ENCODE measurements around the gene ABI1. TPM values are rescaled to one million over a fixed set of nuclear protein-coding genes. Genes with fewer than 3 reads are reported as not detected.

The ABI1 gene
- polyA plus RNA-seq, 1 donor from 2014 or later, result 50.4 TPM

DNA sequence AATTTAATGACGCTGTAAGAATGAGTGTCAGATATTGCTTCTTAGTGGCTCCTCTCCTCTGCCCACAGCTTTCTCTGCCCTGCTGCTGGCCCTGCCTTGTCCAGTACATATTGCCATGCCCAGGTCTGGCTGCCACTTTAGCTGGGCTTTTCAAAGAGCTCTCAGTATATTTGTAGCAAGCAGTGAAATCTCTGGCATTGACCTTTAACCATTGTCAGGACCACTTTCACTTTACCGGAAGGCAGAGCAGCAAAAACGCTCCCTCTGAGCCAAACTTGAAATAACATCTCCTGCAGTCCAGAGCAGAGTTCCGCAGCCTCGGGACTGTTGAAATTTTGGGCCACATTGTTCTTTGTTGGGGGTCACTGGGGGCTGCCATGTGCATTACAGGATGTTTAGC is 149.4 kb downstream of the ABI1 start:
- no peaks in the 10 kb centered on the region for H3K36me3 ChIP-seq (ENCODE audit: insufficient read depth, low read length)
- no peaks in the 10 kb centered on the region for H3K79me2 ChIP-seq (replicated peaks; ENCODE audit: insufficient read depth, low read length)
- H4K20me1 ChIP-seq (ENCODE audit: insufficient read depth), result no peaks in the 10 kb centered on the region
- no peaks in the 10 kb centered on the region for H3F3A ChIP-seq (ENCODE audit: insufficient read depth, low read length, poor library complexity, severe bottlenecking)
- H3K9me3 ChIP-seq (ENCODE audit: low read length), result no peaks in the 10 kb centered on the region
- no peaks in the 10 kb centered on the region for H3K27me3 ChIP-seq (ENCODE audit: insufficient read depth, low read depth, low read length)
- H3K4me3 ChIP-seq (ENCODE audit: low read length), result no peak overlapping the region
- H3K9ac ChIP-seq (ENCODE audit: low read length), result no peak overlapping the region
- TF ChIP-seq CTCF (IDR thresholded peaks at IDR 0.05; ENCODE audit: poor library complexity, severe bottlenecking) (no peak), EZH2 (IDR thresholded peaks at IDR 0.05; ENCODE audit: borderline replicate concordance, insufficient read depth, low read length, poor library complexity, severe bottlenecking) (no peak), TAF1 (IDR thresholded peaks at IDR 0.05; ENCODE audit: low read depth) (no peak), POLR2AphosphoS5 (IDR thresholded peaks at IDR 0.05) (no peak), MXI1 (conservative IDR thresholded peaks at IDR 0.05; ENCODE audit: poor library complexity, severe bottlenecking) (no peak), EP300 (conservative IDR thresholded peaks at IDR 0.05; ENCODE audit: poor library complexity, severe bottlenecking) (no peak), SMC3 (conservative IDR thresholded peaks at IDR 0.05; ENCODE audit: poor library complexity) (no peak), RAD21 (conservative IDR thresholded peaks at IDR 0.05) (no peak)
- TF ChIP-seq, protein P1, sequence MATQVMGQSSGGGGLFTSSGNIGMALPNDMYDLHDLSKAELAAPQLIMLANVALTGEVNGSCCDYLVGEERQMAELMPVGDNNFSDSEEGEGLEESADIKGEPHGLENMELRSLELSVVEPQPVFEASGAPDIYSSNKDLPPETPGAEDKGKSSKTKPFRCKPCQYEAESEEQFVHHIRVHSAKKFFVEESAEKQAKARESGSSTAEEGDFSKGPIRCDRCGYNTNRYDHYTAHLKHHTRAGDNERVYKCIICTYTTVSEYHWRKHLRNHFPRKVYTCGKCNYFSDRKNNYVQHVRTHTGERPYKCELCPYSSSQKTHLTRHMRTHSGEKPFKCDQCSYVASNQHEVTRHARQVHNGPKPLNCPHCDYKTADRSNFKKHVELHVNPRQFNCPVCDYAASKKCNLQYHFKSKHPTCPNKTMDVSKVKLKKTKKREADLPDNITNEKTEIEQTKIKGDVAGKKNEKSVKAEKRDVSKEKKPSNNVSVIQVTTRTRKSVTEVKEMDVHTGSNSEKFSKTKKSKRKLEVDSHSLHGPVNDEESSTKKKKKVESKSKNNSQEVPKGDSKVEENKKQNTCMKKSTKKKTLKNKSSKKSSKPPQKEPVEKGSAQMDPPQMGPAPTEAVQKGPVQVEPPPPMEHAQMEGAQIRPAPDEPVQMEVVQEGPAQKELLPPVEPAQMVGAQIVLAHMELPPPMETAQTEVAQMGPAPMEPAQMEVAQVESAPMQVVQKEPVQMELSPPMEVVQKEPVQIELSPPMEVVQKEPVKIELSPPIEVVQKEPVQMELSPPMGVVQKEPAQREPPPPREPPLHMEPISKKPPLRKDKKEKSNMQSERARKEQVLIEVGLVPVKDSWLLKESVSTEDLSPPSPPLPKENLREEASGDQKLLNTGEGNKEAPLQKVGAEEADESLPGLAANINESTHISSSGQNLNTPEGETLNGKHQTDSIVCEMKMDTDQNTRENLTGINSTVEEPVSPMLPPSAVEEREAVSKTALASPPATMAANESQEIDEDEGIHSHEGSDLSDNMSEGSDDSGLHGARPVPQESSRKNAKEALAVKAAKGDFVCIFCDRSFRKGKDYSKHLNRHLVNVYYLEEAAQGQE (IDR thresholded peaks at IDR 0.05; ENCODE audit: borderline replicate concordance), result no peak
- no peak overlapping the region for H2AFZ ChIP-seq (ENCODE audit: low read depth, low read length)
- no peak overlapping the region for H3K27ac ChIP-seq (ENCODE audit: low read length)
- no peaks in the 10 kb centered on the region for H3K9me2 ChIP-seq (ENCODE audit: insufficient read depth, low read length)
- no peak overlapping the region for H3K4me2 ChIP-seq (ENCODE audit: low read length)

GRCh38 chr10:26706936-26707335 is 153.8 kb downstream of the ABI1 start:
- H3K27ac ChIP-seq (ENCODE audit: low read length), result no peak overlapping the region
- H3K9me3 ChIP-seq (ENCODE audit: low read length), result no peaks in the 10 kb centered on the region
- no peaks in the 10 kb centered on the region for H3K9me2 ChIP-seq (ENCODE audit: insufficient read depth, low read length)
- no peak overlapping the region for H3K4me2 ChIP-seq (ENCODE audit: low read length)
- TF ChIP-seq TAF1 (IDR thresholded peaks at IDR 0.05; ENCODE audit: low read depth), result no peak
- TF ChIP-seq EP300 (conservative IDR thresholded peaks at IDR 0.05; ENCODE audit: poor library complexity, severe bottlenecking), result no peak
- TF ChIP-seq POLR2AphosphoS5 (IDR thresholded peaks at IDR 0.05), result no peak
- no peak for TF ChIP-seq SMC3 (conservative IDR thresholded peaks at IDR 0.05; ENCODE audit: poor library complexity)
- no peak for TF ChIP-seq EZH2 (IDR thresholded peaks at IDR 0.05; ENCODE audit: borderline replicate concordance, insufficient read depth, low read length, poor library complexity, severe bottlenecking)
- no peak for TF ChIP-seq CTCF (IDR thresholded peaks at IDR 0.05; ENCODE audit: poor library complexity, severe bottlenecking)
- TF ChIP-seq MXI1 (conservative IDR thresholded peaks at IDR 0.05; ENCODE audit: poor library complexity, severe bottlenecking), result no peak
- no peak for TF ChIP-seq RAD21 (conservative IDR thresholded peaks at IDR 0.05)
- TF ChIP-seq, protein P1 (IDR thresholded peaks at IDR 0.05; ENCODE audit: borderline replicate concordance), result no peak
- no peaks in the 10 kb centered on the region for H3K36me3 ChIP-seq (ENCODE audit: insufficient read depth, low read length)
- H3K79me2 ChIP-seq (replicated peaks; ENCODE audit: insufficient read depth, low read length), result no peaks in the 10 kb centered on the region
- no peak overlapping the region for H3K4me3 ChIP-seq (ENCODE audit: low read length)
- no peak overlapping the region for H3K9ac ChIP-seq (ENCODE audit: low read length)
- no peak overlapping the region for H2AFZ ChIP-seq (ENCODE audit: low read depth, low read length)
- H3F3A ChIP-seq (ENCODE audit: insufficient read depth, low read length, poor library complexity, severe bottlenecking), result no peaks in the 10 kb centered on the region
- H4K20me1 ChIP-seq (ENCODE audit: insufficient read depth), result no peaks in the 10 kb centered on the region
- H3K27me3 ChIP-seq (ENCODE audit: insufficient read depth, low read depth, low read length), result no peaks in the 10 kb centered on the region
